HepG2 (cell line): ENCODE results near the gene POLR1C. TPM values are rescaled to one million over a fixed set of nuclear protein-coding genes. Genes with fewer than 3 reads are reported as not detected.

Experiments used
- GATAD1 ChIP-seq: IDR thresholded peaks from 2 replicates; pipeline ENCODE4 v1.6.1; 2016; ENCODE audit warnings: missing genetic modification reagents, missing compliant biosample characterization
- MEIS1 ChIP-seq: sonication (generic); formaldehyde crosslinking; IDR thresholded peaks from 2 replicates; pipeline ENCODE4 v1.9.0; 2021; ENCODE audit warnings: mild to moderate bottlenecking, missing genetic modification reagents, moderate library complexity, borderline replicate concordance
- MYC ChIP-seq: sonication (generic); formaldehyde crosslinking; IDR thresholded peaks from 2 replicates; pipeline ENCODE4 v1.9.0; 2021; ENCODE audit warnings: missing genetic modification reagents, borderline replicate concordance
- NCOA2 ChIP-seq: sonication (generic); formaldehyde crosslinking; IDR thresholded peaks from 2 replicates; pipeline ENCODE4 v1.8.0; 2022; ENCODE audit warnings: inconsistent platforms
- NR2C2 ChIP-seq: sonication (generic); formaldehyde crosslinking; IDR thresholded peaks from 2 replicates; pipeline ENCODE4 v1.4.0; 2020; ENCODE audit warnings: missing genetic modification reagents, mild to moderate bottlenecking, moderate library complexity, borderline replicate concordance
- RXRB ChIP-seq: IDR thresholded peaks from 2 replicates; pipeline ENCODE4 v1.6.1; 2016; ENCODE audit warnings: borderline replicate concordance, missing genetic modification reagents, missing compliant biosample characterization
- SRF ChIP-seq: IDR thresholded peaks from 2 replicates; pipeline ENCODE4 v1.6.1; 2011; ENCODE audit warnings: mild to moderate bottlenecking, low read depth, low read length, moderate library complexity
- TOPORS ChIP-seq: sonication (generic); formaldehyde crosslinking; IDR thresholded peaks from 2 replicates; pipeline ENCODE4 v1.8.0; 2023; ENCODE audit warnings: mild to moderate bottlenecking, missing genetic modification reagents
- ZHX1 ChIP-seq: sonication (generic); formaldehyde crosslinking; IDR thresholded peaks from 2 replicates; pipeline ENCODE4 v1.8.1; 2022; ENCODE audit warnings: low read depth, mild to moderate bottlenecking, missing genetic modification reagents
- ZNF407 ChIP-seq: sonication (generic); formaldehyde crosslinking; IDR thresholded peaks from one replicate; pipeline ENCODE4 v1.5.1; 2020; ENCODE audit warnings: mild to moderate bottlenecking, missing genetic modification reagents; ENCODE audit errors: not compliant biosample characterization
- ZNF552 ChIP-seq: sonication (generic); formaldehyde crosslinking; IDR thresholded peaks from 2 replicates; pipeline ENCODE4 v1.9.0; 2022; ENCODE audit warnings: missing genetic modification reagents, mild to moderate bottlenecking, borderline replicate concordance
- ZNF782 ChIP-seq: sonication (generic); formaldehyde crosslinking; IDR thresholded peaks from 2 replicates; pipeline ENCODE4 v1.4.0; 2020; ENCODE audit warnings: missing genetic modification reagents, mild to moderate bottlenecking, borderline replicate concordance
- polyA plus RNA-seq, 8 experiments: library from polyadenylated mRNA; depleted of rRNA in 3 of 8; stranded (reverse) in 7 of 8; unstranded in 1 of 8; fragments of >200 nt; fragmentation: Illumina TruSeq in 4 of 8; extraction: Trizol in 4 of 8; gene quantifications; 2 replicates each; pipeline versions ENCODE4 v1.2.1 to v1.2.3, GENCODE V29; 2011 to 2016; ENCODE audit warnings: low read depth in 4 of 8, missing spikeins in 1 of 8, mixed read lengths in 1 of 8; ENCODE audit not compliant: insufficient read depth in 1 of 8
- total RNA-seq, 5 experiments: library from RNA; depleted of rRNA; stranded (reverse); fragments of >200 nt; fragmentation: Illumina TruSeq; extraction: Trizol; gene quantifications; 2 replicates each; pipeline ENCODE4 v1.2.3, GENCODE V29; 2016; ENCODE audit warnings: low read depth in 1 of 5
- TF ChIP-seq, protein P1 (sequence below): sonication (generic); formaldehyde crosslinking; IDR thresholded peaks from 2 replicates; pipeline ENCODE4 v1.5.0; 2020; ENCODE audit warnings: mild to moderate bottlenecking, missing genetic modification reagents, moderate library complexity
- TF ChIP-seq, protein P2 (sequence below): sonication (generic); formaldehyde crosslinking; IDR thresholded peaks from 2 replicates; pipeline ENCODE4 v1.5.0; 2020; ENCODE audit warnings: missing genetic modification reagents

The POLR1C gene
- total and polyA plus RNA-seq, 2 of the 13 experiments (the other 11 are each of a cell fraction or from before 2014, with no cell fraction given), result 62.6 to 72.2 TPM

- peak; percentile 10 for TF ChIP-seq ZNF407 (CRISPR knock-in tag)
- TF ChIP-seq ZNF782 (CRISPR knock-in tag), result peak; percentile 61; the same call in 1 of the 2 replicates
- no peak for TF ChIP-seq NCOA2
- peak; percentile 35; the same call in 1 of the 2 replicates for TF ChIP-seq ZHX1 (CRISPR knock-in tag)
- TF ChIP-seq, protein P1, sequence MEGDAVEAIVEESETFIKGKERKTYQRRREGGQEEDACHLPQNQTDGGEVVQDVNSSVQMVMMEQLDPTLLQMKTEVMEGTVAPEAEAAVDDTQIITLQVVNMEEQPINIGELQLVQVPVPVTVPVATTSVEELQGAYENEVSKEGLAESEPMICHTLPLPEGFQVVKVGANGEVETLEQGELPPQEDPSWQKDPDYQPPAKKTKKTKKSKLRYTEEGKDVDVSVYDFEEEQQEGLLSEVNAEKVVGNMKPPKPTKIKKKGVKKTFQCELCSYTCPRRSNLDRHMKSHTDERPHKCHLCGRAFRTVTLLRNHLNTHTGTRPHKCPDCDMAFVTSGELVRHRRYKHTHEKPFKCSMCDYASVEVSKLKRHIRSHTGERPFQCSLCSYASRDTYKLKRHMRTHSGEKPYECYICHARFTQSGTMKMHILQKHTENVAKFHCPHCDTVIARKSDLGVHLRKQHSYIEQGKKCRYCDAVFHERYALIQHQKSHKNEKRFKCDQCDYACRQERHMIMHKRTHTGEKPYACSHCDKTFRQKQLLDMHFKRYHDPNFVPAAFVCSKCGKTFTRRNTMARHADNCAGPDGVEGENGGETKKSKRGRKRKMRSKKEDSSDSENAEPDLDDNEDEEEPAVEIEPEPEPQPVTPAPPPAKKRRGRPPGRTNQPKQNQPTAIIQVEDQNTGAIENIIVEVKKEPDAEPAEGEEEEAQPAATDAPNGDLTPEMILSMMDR (CRISPR knock-in tag), result peak; percentile 39
- 0 out of 2 replicates have a peak, but pooled peaks have one; percentile 16 for TF ChIP-seq RXRB
- peak; percentile 65 for TF ChIP-seq ZNF552 (CRISPR knock-in tag)
- TF ChIP-seq MYC (CRISPR knock-in tag), result peak; percentile 57; the same call in 1 of the 2 replicates
- TF ChIP-seq GATAD1 (CRISPR knock-in tag), result peak; percentile 49; the same call in 1 of the 2 replicates
- TF ChIP-seq SRF, result no peak
- TF ChIP-seq TOPORS, result peak; percentile 17; the same call in 1 of the 2 replicates
- TF ChIP-seq, protein P2, sequence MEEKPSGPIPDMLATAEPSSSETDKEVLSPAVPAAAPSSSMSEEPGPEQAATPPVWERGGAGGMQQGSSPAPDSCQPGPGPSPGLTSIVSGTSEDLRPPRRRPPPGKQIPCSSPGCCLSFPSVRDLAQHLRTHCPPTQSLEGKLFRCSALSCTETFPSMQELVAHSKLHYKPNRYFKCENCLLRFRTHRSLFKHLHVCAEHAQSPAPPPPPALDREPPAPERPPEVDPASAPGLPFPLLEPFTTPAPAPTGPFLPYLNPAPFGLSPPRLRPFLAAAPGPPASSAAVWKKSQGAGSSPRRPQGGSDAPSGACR, result peak; percentile 23; the same call in 1 of the 2 replicates
- 0 out of 2 replicates have a peak, but pooled peaks have one; percentile 32 for TF ChIP-seq NR2C2 (CRISPR knock-in tag)
- TF ChIP-seq MEIS1 (CRISPR knock-in tag), result peak; percentile 66; the same call in 1 of the 2 replicates
These were observed 7.5 kb upstream of the POLR1C start (continued) for GRCh38 chr6:43509142-43509983.
